Activated CD4-positive, CD25-positive, alpha-beta regulatory T cell treated with anti-CD3 and anti-CD28 coated beads, Interleukin-2, amount 50 U/mL, for 24 hours (primary cell): Measurements from ENCODE around the gene PDZD2.

ENCODE experiments used
- ATAC-seq, 2 donors: fragments of 150-1000 bp; cut with Tn5 transposase; one replicate each; pipeline ENCODE4 v1.10.0; 2021; ENCODE audit warnings: mild to moderate bottlenecking in 1 of 2, moderate library complexity in 1 of 2

Gene PDZD2

DNA sequence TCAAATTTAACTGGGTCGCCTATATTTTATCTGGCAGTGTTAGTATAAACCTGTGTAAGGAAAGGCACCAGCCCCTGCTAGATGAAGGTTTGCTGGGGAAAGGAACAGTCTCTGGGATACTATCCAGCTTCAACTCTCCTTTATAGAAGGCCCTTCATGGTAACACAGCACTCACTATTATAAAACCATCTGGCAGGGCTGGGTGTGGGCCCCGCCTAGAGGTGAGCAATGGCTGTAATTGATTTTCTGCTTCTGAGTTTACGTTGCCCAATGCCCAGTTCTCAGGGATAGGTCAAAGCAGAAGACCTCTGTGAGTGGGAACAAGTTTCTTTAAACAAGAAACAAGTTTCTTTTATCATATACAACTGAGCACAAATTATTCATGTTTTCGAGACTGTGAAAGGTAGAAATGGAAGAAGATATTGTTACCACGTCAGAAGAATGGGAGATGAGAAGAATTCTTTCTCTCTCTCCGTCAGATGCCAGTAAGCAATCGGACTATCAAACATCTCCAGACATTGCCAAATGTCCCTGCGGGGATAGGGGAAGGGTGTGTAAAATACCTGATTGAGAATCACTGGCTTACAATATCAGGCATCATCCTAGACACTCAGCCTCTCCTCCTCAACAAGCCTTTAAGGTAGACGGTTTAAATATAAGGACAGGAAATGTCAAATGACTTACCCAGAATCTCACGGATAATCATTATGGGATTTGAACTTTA is 205.9 kb downstream of the PDZD2 start:
- no peak for ATAC-seq

DNA sequence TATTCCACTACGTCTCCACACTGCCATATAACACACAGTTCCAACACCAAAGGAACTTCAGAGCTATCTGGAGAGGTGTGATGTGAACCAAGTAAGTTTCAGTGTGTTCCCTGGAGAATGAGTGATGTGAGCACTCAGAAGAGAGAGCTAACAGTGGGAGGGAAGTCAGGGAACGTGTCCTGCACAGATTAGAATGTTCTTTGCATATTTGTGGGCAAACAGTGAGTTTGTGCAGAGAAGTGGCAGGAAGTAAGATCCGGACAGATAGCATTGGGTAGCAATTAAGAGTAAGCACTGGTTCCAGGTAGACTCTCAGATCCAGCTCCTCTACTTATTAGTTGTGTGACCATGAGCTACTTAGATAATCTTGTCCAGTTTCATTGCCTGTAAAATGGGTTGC is 206.4 kb downstream of the PDZD2 start:
- ATAC-seq = no peak

DNA sequence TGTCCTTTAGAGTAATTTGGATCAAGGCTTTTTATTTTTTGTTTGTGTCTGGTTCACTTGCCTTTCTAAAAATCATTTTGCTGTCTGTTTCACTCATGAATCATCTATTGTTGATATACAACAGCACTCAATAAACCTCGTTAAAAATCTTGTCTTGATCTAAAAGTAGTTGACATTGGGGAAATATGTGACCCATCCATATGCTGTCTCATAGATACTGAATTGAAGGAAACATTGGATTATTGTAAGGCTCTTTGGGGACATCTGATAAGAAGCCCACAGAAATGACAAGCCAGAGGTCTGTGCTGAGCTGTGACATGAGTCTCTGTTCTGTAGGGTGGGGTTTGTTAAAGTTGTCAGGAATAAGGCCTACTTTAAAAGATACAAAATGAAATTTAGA is 208.0 kb downstream of the PDZD2 start:
- no peak for ATAC-seq

DNA sequence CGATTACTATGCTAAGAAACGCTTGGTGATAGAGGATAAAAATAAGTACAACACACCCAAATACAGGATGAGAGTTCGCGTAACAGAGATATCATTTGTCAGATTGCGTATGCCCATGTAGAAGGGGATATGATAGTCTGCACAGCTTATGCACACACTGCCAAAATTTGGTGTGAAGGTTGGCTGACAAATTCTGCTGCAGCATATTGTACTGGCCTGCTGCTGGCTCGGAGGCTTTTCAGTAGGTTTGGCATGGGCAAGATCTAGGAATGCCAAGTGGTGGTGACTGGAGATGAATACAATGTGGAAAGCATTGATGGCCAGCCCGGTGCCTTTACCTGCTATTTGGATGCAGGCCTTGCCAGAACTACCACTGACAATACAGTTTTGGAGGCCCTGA is 208.4 kb downstream of the PDZD2 start:
- no peak for ATAC-seq

DNA sequence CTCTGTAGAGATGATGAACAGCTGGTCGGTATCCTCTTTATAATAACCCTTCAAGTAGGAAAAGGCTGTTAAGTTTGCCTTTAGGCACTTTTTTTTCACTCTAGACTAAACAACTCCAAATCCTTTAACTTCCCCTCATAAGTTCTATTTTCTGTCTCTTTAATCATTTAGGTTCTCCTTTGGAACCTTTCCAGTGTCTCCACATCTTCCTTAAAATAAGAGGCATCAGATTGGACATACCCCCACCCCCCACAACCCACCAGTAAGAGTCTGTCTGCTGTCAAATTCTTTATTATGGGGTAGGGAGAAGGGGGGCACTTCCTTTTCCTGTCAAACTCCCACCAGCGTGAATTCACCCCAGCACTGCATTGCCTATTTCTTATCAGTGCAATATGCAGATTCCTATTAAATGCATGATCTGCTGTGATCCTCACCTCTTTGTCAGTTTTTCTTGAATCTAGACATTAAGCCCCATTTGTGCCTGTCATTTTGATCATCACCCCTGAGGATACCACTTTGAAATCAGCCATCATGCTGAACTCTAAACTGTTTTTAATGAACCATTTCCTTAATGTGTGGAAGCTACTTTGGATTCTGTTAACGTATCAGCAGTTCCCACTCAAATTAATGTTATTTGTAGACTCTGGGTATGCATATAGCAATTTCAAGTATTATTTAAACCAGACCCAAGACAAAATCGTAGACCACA is 212.2 kb downstream of the PDZD2 start:
- no peak for ATAC-seq

DNA sequence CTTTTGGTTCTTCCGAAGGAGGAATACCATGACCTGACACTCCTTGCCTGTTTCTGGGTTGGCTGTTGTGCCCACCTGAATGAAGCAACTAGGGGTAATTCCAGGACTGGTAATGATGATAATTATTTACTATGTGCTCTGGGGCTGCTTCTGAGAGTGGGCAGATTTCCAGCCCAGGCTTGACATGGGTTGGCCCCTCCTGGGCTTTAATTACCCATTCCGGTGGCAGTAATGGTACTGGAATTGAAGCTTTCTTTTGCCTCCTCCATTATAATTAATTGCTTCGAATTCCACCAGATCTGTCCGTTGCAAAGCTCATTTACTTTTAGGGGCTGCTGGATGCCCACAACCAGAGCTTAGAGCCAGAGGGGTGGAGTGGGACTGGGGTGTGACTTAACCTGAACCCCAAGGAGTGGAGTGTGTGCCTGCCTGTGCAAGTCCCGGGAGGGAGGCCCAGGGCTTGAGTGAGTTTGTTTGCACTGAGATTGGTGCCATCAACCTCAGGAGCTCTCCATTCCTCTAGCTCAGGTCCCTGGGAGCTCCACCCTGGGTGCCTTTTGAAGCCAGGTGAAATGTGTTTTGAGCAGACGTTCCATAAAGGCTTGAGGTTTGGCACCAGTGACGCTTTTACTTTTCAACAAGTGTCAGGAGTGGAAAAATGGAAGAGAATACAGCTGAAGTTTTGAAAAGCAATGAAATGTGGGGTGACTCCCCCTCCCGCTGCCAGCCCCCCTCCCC is 214.6 kb downstream of the PDZD2 start:
- ATAC-seq = no peak

DNA sequence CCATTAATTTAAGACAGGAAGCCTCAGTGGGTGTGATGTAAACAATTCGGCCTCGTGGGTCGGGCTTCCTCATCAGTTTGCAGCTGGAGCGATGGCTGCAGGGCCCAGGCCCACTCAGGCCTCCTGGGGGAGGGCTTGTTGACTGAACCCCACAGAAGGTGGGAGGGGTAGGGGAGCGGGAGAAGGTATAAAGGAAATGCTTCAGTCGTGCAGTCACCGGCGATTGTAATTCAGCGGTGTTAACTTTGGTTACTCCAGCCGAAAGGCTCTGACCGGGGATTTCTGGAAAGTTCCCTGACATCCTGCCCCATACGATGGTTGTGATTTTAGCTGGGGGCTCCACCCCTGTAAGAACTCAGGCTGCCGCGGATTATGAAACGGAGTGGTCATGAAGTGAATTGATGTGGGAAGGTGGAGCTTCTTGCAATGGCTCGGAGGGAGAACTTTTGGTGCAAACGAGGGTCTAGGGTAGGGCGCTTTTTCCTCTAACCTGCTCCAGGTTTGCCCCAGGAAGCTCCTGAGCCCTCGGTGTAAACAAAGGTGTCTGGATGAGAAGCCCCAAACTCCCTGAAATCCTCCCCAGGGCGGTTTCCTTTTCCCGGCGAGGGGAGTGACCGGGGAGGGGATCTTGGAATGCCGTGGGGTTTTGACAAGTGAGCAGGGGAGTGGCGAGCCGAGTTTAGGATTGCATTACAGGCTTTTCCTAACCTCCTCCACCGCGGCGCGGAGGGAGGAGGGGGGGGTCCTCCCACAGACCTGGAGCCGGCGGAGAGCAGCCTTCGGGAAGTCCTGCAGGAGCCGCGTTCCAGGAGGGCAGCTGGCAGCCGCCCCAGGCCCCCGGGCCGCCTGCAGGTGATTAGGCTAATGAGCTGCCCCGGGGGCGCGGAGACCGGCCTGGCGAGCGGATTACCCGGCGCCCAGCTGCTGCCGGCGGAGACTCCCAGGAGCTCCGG is 215.5 kb downstream of the PDZD2 start:
- ATAC-seq = no peak

DNA sequence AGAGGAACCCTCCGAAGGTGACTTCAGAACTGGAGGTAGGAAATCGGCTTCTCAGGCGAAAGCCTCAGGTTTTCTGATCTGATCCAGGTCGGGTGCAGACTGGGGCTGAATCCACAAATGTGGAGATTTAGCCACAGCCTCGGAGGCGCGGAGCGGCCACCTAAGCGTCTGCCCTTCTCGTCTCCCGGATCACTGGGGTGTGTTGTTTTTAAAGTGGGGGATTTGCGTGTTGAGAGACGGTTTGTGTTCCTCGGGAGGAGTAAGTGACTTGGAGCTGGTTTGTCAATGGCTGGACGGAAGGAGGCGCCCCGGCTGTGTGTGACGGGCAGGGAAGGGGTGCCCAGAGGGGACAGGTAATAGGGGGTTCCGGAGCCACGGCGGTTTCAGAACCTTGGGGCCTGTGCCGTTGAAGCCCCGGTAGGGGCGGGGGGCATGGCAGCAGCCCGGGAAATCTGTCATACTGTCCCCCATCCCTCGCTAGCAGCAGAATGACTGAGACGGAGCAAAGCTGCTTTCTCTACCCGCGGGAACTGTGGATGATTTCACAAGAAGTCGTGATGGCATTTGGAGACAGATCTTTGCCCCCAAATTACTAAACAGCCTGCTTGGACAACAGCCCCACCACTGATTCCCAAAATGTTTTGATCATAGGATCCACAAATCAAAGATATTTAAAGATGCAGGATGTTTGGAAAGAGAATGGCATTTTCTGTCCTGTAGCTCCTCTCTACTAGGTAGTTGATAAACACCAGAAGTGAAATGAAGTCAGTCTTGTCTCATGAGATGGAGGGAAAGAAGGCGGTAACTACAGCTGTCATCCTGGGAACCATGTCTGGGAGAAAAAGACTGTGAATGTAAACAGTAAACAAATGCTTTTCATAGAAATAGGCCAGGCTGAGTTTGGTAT is 216.5 kb downstream of the PDZD2 start:
- ATAC-seq = no peak

DNA sequence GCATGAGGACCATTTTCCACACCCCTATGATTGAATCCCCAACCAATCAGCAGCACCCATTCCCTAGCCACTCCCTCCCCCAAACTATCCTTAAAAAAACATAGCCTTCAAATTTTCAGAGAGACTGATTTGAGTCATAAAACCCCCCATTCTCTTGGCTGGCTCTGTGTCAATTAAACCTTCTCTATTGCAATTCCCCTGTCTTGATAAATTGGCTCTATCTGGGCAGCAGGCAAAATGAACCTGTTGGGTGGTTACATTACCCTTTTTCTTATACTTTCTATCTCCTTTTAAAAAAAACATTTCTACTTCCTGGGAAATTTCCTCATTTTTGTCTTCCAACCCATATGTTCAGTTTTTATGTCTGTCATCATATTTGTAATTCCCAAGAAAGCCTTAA is 220.2 kb downstream of the PDZD2 start:
- no peak for ATAC-seq

DNA sequence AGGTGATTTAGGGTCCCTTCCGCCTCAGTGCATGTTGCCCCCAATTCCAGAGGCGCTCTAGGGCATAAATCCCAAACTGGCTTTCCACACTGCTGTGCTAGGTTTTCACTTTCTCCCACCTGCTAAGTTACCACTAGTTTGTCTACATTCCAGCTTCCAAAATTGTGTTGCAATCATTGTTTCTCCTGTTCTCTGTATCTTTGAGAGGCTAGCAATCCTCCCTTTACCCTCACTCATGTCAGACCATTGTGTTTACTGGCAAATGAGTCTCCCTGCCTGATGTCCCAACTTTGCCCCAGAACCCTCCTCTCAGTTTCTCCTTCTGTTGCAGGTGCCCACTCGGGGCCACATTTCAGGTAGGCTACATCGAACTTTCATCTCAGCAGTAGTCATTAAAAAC is 221.3 kb downstream of the PDZD2 start:
- no peak for ATAC-seq

DNA sequence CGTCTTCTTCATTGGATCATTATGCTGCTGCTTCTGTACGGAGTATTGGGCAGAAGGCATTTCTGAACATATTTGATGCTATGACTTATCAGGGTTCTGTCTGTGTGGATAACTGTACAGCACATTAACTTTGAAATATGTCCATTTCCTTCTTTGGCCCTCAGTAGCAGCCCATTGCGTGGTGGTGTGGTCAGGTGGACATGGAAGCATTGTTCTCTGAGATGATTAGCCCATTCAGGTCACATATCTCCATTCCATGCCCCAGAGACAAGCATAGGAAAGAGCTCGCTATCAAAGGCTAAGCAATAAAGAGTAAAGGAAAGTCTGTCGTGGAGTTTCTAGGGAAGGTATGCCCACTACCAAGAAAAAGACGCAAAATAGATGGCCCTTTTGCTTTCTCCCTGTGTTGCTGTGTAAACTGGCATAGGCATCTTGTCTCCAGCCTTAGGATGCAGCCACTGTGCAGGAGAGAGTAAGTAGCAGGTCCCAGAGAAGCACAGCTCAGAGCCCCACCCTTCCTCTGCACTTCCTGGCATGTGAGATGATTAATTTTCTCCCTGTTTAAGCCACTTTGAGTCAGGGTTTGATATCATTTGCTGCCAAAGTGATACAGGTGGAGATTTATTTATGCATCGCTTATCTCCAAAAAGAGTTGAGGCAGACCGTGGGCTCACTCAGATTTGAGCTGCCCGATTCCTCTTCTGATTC is 221.9 kb downstream of the PDZD2 start:
- no peak for ATAC-seq

DNA sequence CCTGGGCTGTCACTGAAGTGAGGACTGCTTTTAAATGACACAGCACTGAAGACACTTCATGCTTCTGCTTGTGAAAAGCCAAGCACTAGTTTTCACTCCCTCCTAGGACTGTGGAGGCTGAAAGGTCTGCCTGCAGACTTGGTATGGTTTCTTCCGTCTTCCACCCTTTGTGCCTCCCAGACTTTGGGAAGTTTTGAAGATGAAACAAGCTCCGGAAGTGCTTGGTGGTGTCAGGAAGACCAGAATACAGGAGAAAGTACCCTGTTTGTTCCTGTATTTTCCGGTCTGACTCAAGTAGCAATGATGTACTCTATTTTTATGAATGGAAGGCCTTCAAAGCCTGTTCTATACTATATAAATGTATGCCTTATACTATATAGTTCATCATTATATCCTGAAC is 222.7 kb downstream of the PDZD2 start:
- ATAC-seq = no peak

DNA sequence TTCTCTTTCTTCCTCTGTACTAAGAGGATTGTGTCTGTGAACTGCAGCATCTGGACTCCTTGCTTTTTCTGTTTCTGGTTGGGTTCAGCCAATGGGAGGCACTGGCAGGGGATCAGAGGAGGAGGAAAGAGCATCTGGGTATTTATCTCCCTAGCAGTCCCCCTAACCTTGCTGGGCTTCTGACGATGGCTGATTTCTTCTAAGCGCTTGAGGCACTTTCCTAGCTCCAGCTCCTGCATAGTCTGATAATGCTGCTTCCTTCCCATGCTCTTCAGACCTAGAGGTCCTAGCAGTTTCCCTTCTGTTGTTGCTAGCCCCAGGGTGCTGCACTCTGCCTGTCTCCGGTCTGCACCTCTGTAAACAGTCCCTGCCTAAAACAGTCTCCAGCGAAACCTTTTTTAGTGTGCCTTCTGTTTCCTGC is 225.1 kb downstream of the PDZD2 start:
- ATAC-seq = no peak

DNA sequence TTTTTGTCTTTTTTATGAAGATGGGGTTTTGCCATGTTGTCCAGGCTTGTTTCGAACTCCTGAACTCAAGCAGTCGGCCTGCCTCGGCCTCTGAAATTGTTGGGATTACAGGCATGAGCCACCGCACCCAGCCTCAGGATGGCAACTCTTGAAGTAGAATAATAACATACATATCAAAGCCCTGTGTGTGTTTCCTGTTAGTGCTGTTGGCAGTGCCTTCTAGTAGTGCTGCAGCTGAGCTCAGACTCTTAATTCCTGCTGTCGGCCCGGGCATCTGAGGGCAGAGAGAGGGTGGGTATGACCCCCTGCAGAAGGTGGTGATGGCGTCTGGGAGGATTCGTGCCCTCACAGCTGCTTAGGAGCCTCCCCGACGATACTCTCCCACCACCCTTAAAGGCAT is 227.2 kb downstream of the PDZD2 start:
- no peak for ATAC-seq

DNA sequence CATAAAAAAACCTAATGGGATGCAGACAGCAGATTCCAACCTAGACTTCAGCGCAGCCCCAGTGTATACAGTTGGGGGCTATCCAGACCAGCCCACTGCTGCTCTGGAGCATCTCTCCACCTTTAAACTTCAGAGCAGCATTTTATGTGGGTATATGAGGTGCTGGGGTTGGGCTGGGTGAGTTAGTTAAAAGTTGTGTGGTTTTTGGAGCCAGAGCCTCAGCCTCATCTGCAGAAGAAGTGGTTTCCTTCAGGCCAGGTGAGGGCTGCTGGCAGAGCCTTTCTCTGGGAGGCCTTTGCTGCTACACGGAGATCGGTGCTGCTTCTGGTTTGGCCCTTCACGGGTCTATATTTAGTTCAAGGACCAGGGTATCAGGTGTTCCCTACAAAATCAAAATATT is 228.3 kb downstream of the PDZD2 start:
- ATAC-seq = no peak

DNA sequence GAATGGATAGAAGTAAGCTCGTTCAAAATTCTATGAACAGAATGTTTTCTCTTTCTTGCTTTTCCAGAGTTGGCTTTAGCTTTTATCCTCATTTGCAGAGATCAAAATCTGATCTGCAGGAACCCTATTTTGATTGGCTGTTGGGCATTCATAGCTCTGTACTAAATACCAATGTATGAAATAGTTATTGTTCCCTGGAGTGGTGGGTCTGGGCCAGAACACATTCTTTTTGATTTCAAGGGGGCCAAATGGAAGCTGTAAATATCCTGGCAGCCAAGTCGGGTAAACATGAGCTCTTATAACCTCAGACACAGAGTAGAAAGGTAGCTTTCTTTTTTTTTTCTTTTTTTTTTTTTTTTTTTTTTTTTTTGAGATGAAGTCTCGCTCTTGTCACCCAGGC is 241.5 kb downstream of the PDZD2 start:
- ATAC-seq = no peak

DNA sequence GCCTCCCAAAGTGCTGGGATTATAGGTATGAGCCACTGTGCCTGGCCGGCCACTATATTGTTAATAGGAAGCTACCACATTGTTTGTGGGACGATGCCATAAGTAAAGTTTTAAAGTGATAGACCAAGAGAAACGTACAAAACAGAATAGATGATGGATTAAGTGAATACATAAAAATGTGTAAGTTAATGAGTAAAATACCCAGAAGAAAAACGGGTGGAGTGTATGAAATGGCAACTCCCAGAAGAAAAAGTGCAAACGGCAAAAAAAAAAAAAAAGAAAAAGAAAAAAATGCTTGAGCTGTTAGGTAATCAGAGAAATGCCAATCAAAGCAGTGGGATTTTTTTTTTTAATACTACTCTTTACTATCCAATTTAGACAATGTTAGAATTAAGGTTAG is 246.0 kb downstream of the PDZD2 start:
- ATAC-seq = no peak

DNA sequence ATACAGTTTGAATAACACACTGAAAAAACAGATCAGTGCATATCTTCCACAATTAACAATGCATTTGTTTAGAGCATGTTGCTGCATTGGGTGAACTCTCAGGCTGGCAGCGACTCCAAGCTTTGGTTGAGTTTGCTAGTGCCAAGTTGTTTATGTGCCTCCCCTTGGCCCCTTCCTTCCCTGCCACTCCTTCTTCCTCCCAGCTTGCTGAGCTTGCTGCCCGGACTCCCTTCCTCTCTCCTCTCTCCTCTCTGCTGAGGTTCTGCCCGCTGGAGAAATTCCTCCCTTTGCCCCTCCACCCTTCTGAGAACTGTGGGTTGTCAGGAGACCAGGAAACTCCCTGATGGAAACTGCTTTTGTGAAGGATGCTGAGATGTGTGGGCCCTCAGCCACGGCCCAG is 247.3 kb downstream of the PDZD2 start:
- ATAC-seq = no peak

DNA sequence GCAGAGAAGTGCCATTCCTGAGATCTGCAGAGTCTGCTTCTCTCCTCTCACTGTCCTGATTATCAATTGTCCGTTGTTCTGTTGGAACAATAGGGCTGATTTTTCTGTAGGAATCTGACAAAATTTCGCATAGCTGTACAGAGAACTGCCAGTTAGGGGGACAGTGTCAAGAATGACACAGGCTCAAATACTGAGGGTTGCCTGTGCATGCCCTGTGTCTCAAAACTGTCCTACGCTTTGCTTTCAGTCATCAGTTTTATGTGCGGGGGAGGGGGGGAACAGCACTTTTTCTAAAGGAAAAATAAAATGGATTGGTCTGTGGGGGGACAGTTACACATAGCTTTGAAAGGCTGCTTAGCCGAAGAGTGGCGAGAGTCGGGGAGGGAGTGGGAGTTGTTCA is 248.6 kb downstream of the PDZD2 start:
- no peak for ATAC-seq

DNA sequence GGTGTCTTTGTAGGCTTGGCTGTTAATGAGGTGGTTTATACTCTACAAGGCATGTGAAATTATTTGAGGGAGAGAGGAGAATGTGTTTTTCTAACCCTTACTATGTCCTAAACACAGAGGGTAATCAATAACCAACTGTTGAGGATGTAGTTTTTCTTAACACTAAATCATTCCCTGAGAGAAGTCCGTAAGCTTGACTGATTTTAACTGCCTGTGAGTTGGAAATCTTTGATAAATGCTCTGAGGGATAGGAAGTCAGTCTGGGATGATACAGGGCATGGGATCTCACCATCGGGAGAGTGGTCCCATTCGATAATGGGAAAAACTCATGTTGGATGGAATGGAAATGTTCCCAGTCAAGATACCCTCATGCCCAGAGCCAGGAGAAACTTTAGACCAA is 249.6 kb downstream of the PDZD2 start:
- ATAC-seq = no peak

DNA sequence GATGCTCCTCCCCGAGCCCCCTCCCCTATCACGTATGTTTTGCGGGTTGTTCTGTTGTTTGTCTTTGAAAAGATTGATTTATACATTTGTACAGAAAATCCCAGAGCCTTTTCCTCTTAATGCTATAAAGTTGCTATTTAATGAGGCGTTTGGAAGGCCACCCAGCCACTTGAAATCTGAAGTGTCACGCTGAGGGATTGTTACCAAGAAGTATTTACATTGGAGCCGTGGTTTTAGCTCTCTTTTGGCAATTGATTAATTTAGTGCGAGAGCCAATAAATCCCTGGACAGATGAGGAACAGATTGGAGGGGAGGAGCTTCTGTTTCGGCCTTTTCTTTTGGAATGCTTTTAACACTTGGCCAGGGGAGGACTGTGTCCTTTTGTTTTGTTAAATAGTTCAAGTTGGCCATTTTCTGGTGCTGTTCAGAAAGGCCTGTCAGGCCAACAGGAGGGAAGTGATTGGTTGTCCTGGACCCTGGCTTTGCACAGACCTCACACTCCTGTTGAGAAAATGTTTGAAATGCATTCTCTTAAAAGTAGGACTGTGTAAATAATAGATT is 250.2 kb downstream of the PDZD2 start:
- ATAC-seq = no peak
